Epidermal melanocyte (primary cell): ENCODE results near the gene APOBEC4.
A peak's percentile ranks its signal among the peaks of the same experiment; 100 is the strongest.
"Not testable (repeated sequence)": the region's sequence is repeated elsewhere in the genome, so short reads cannot be mapped to it uniquely, and the experiment has no call there.

ENCODE experiments used
- DNase-seq: peaks from one replicate; pipeline ENCODE4 v3.0.0; 2011; ENCODE audit warnings: low spot score; ENCODE audit not compliant: insufficient read length

Gene APOBEC4

GRCh38 chr1:183634429-183635065, 18.6 kb downstream of the APOBEC4 start:
- no peak for DNase-seq

GRCh38 chr1:183633676-183634343, 19.3 kb downstream of the APOBEC4 start:
- DNase-seq = no peak

- no peak for DNase-seq
Measured at GRCh38 chr1:183632964-183633363, 20.2 kb downstream of the APOBEC4 start.

- no peak for DNase-seq
Measured at GRCh38 chr1:183632114-183632513, 21.0 kb downstream of the APOBEC4 start.

- DNase-seq = peak; percentile 60
Measured at GRCh38 chr1:183630748-183631147, 22.4 kb downstream of the APOBEC4 start.

GRCh38 chr1:183628537-183628936, 24.6 kb downstream of the APOBEC4 start:
- no peak for DNase-seq

GRCh38 chr1:183626236-183626635, 26.9 kb downstream of the APOBEC4 start:
- DNase-seq = not testable (repeated sequence)

GRCh38 chr1:183622884-183623785, 30.0 kb downstream of the APOBEC4 start:
- DNase-seq = no peak

GRCh38 chr1:183622013-183622412, 31.1 kb downstream of the APOBEC4 start:
- no peak for DNase-seq

- DNase-seq = no peak
Measured at GRCh38 chr1:183620311-183620710, 32.8 kb downstream of the APOBEC4 start.

- no peak for DNase-seq
Measured at GRCh38 chr1:183619781-183620180, 33.3 kb downstream of the APOBEC4 start.

GRCh38 chr1:183618202-183618601, 34.9 kb downstream of the APOBEC4 start:
- DNase-seq = not testable (repeated sequence)

- not testable (repeated sequence) for DNase-seq
Measured at GRCh38 chr1:183612975-183613374, 40.1 kb downstream of the APOBEC4 start.

- DNase-seq = no peak
Measured at GRCh38 chr1:183612407-183612806, 40.7 kb downstream of the APOBEC4 start.

GRCh38 chr1:183611021-183611420, 42.1 kb downstream of the APOBEC4 start:
- DNase-seq = no peak

- DNase-seq = no peak
Measured at GRCh38 chr1:183609759-183610452, 43.2 kb downstream of the APOBEC4 start.

GRCh38 chr1:183609313-183609712, 43.8 kb downstream of the APOBEC4 start:
- DNase-seq = no peak

GRCh38 chr1:183607322-183607980, 45.7 kb downstream of the APOBEC4 start:
- no peak for DNase-seq

GRCh38 chr1:183605904-183606303, 47.2 kb downstream of the APOBEC4 start:
- no peak for DNase-seq

- DNase-seq = no peak
Measured at GRCh38 chr1:183604815-183605214, 48.3 kb downstream of the APOBEC4 start.
